Neural progenitor cell (in vitro differentiated cells): ENCODE data around the gene IFT122. TPM values are rescaled to one million over a fixed set of nuclear protein-coding genes. Genes with fewer than 3 reads are reported as not detected.

Experiments
- DNase-seq: peaks from one replicate; pipeline ENCODE4 v3.0.0-alpha.2; 2016; ENCODE audit warnings: low spot score
- H2AFZ ChIP-seq: fragments of 200-600 bp; sonication (generic); replicated peaks from 2 replicates; pipeline ENCODE4 v1.6.1; 2016; ENCODE audit warnings: antibody characterized with exemption
- H3F3A ChIP-seq: fragments of 200-600 bp; sonication (generic); 2 replicates; pipeline ENCODE4 v1.6.1; 2016; ENCODE audit warnings: antibody characterized with exemption, low read depth
- H3K27ac ChIP-seq: fragments of 200-600 bp; sonication (generic); 2 replicates; pipeline ENCODE4 v1.5.1; 2016; ENCODE audit warnings: mild to moderate bottlenecking
- H3K27me3 ChIP-seq: fragments of 200-600 bp; sonication (generic); 2 replicates; pipeline ENCODE4 v1.6.1; 2016; ENCODE audit warnings: mild to moderate bottlenecking, moderate library complexity
- H3K36me3 ChIP-seq: fragments of 200-600 bp; sonication (generic); 2 replicates; pipeline ENCODE4 v1.5.1; 2016
- H3K4me1 ChIP-seq: fragments of 200-600 bp; sonication (generic); 2 replicates; pipeline ENCODE4 v1.6.1; 2016; ENCODE audit warnings: mixed run types
- H3K4me2 ChIP-seq: fragments of 200-600 bp; sonication (generic); 2 replicates; pipeline ENCODE4 v1.6.1; 2016
- H3K4me3 ChIP-seq: fragments of 200-600 bp; sonication (generic); 2 replicates; pipeline ENCODE4 v1.5.1; 2016
- H3K79me2 ChIP-seq: fragments of 200-600 bp; sonication (generic); 2 replicates; pipeline ENCODE4 v1.6.1; 2016; ENCODE audit warnings: low read depth
- H3K9ac ChIP-seq: fragments of 200-600 bp; sonication (generic); 2 replicates; pipeline ENCODE4 v1.6.1; 2016
- H3K9me3 ChIP-seq: fragments of 200-600 bp; sonication (generic); 2 replicates; pipeline ENCODE4 v1.5.1; 2016; ENCODE audit warnings: low read depth
- H4K20me1 ChIP-seq: fragments of 200-600 bp; sonication (generic); 2 replicates; pipeline ENCODE4 v1.6.1; 2016; ENCODE audit warnings: low read depth
- H3K27ac Mint-ChIP-seq: 3 replicates; pipeline ENCODE4 v1.8.0; 2021; ENCODE audit warnings: mixed read lengths
- H3K27me3 Mint-ChIP-seq: 2 replicates; pipeline ENCODE4 v1.8.0; 2022; ENCODE audit warnings: low read depth, mild to moderate bottlenecking, inconsistent platforms, moderate library complexity, mixed read lengths; ENCODE audit not compliant: insufficient read depth
- H3K36me3 Mint-ChIP-seq: 3 replicates; pipeline ENCODE4 v1.8.0; 2021; ENCODE audit warnings: mixed read lengths
- H3K4me1 Mint-ChIP-seq: 3 replicates; pipeline ENCODE4 v1.8.0; 2021; ENCODE audit warnings: mixed read lengths
- H3K4me3 Mint-ChIP-seq: 3 replicates; pipeline ENCODE4 v1.8.0; 2021; ENCODE audit warnings: mild to moderate bottlenecking, moderate library complexity, mixed read lengths
- H3K9me3 Mint-ChIP-seq: 3 replicates; pipeline ENCODE4 v1.8.0; 2020; ENCODE audit warnings: mixed read lengths
- CTCF ChIP-seq: fragments of 200-600 bp; sonication (generic); IDR thresholded peaks from 2 replicates; pipeline ENCODE4 v1.5.1; 2017; ENCODE audit warnings: antibody characterized with exemption, mild to moderate bottlenecking
- EZH2 ChIP-seq: fragments of 200-600 bp; sonication (generic); IDR thresholded peaks from 2 replicates; pipeline ENCODE4 v1.6.1; 2017; ENCODE audit warnings: antibody characterized with exemption, mild to moderate bottlenecking, moderate library complexity
- EZH2phosphoT487 ChIP-seq: fragments of 200-600 bp; sonication (generic); IDR thresholded peaks from 2 replicates; pipeline ENCODE4 v1.6.1; 2017; ENCODE audit warnings: antibody characterized with exemption
- total RNA-seq: library from RNA; depleted of rRNA; stranded (reverse); fragments of >200 nt; gene quantifications from 2 replicates; pipeline ENCODE4 v1.2.3, GENCODE V29; 2015; ENCODE audit warnings: low replicate concordance

IFT122 gene
- total RNA-seq, 1 donor from 2014 or later = 48.0 TPM

DNA sequence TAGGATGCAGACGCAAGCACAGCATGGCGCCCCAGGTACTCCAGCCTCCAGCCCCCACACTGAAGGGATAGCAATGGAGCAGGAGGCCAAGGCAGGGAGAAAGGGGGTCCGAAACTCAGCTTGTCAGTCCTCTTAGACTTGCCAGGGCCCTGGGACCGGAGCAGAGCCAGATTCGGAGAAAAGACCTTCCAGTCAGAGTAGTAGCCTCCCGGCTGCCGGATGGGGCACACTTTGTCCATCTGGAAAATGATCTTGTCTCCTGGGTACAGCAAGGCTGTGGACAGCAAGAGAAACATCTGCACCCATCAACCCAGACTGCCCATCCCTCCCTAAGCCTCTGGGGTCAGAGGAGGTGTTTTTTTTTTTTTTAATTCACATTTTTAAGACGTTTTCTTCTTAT lies 35.9 kb upstream of the IFT122 start:
- no peak for DNase-seq
- Histone ChIP-seq H3F3A (no peaks in the 10 kb centered on the region), H2AFZ (no peak overlapping the region), H3K4me1 (no peaks in the 10 kb centered on the region), H3K36me3 (no peaks in the 10 kb centered on the region), H3K27ac (no peak overlapping the region), H4K20me1 (peaks cover under 1% of the 10 kb centered on the region), H3K4me3 (no peak overlapping the region), H3K9ac (no peak overlapping the region), H3K4me2 (no peak overlapping the region), H3K79me2 (peaks cover 2% of the 10 kb centered on the region), H3K9me3 (no peaks in the 10 kb centered on the region), H3K27me3 (no peaks in the 10 kb centered on the region)
- peaks cover 2% of the 10 kb centered on the region for H3K4me1 Mint-ChIP-seq
- H3K4me3 Mint-ChIP-seq = no peak overlapping the region
- peaks cover 2% of the 10 kb centered on the region for H3K36me3 Mint-ChIP-seq
- no peak for TF ChIP-seq CTCF
- no peak overlapping the region for H3K27ac Mint-ChIP-seq
- no peaks in the 10 kb centered on the region for H3K9me3 Mint-ChIP-seq
- H3K27me3 Mint-ChIP-seq = no peaks in the 10 kb centered on the region

DNA sequence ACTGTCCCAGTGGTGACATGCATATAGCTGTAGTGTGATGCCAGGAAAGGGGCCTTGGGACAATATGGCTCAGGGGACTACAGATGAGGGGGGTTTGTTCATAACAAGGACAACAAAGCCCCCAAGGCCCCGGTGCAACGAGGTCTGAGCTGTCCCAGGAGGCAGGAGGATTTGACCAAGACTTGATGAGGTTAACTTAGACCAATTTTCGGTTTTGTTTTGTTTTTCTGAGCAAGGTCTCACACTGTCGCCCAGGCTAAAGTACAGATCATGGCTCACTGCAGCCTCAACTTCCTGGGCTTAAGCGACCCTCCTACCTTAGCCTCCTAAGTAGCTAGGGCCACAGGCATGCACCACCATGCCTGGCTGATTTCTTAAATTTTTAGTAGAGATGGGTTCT lies 35.4 kb upstream of the IFT122 start:
- Mint-ChIP-seq H3K36me3 (peaks cover 2% of the 10 kb centered on the region), H3K9me3 (no peaks in the 10 kb centered on the region), H3K4me3 (no peak overlapping the region), H3K4me1 (peaks cover under 1% of the 10 kb centered on the region), H3K27me3 (no peaks in the 10 kb centered on the region), H3K27ac (no peak overlapping the region)
- Histone ChIP-seq H3K27ac (no peak overlapping the region), H3K9ac (no peak overlapping the region), H3K9me3 (no peaks in the 10 kb centered on the region), H3K27me3 (no peaks in the 10 kb centered on the region), H3K4me1 (no peaks in the 10 kb centered on the region), H2AFZ (no peak overlapping the region), H3K79me2 (no peaks in the 10 kb centered on the region), H3K36me3 (no peaks in the 10 kb centered on the region), H3K4me2 (no peak overlapping the region), H3K4me3 (no peak overlapping the region), H4K20me1 (no peaks in the 10 kb centered on the region), H3F3A (no peaks in the 10 kb centered on the region)
- no peak for DNase-seq
- no peak for TF ChIP-seq EZH2phosphoT487
- TF ChIP-seq EZH2 = no peak
- no peak for TF ChIP-seq CTCF

DNA sequence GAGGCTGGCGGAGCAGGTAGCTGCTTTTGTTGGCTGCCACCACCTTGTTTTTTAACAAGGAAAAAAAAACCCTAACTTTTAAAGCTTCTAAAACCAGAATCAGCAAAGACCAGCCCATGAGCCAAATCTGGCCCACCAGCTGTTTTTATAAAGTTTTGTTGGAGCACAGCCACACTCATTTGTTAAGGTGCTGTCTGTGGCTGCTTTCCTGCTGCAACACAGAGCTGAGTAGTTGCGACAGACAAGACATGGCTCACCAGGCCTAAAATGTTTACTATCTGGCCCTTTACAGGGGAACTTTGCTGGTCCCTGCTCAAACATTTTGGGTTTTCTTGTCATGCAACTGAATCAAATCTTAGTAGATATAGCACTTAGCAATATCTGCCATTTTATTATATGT lies 30.5 kb upstream of the IFT122 start:
- Histone ChIP-seq H2AFZ (no peak overlapping the region), H3K27ac (no peak overlapping the region), H3K4me2 (no peak overlapping the region), H3K27me3 (no peaks in the 10 kb centered on the region), H3K9me3 (no peaks in the 10 kb centered on the region), H3K4me3 (no peak overlapping the region), H3K9ac (no peak overlapping the region), H3K36me3 (no peaks in the 10 kb centered on the region), H4K20me1 (no peaks in the 10 kb centered on the region), H3K79me2 (no peaks in the 10 kb centered on the region), H3F3A (no peaks in the 10 kb centered on the region), H3K4me1 (no peaks in the 10 kb centered on the region)
- no peaks in the 10 kb centered on the region for H3K9me3 Mint-ChIP-seq
- H3K4me3 Mint-ChIP-seq = no peak overlapping the region
- H3K27ac Mint-ChIP-seq = no peak overlapping the region
- no peaks in the 10 kb centered on the region for H3K4me1 Mint-ChIP-seq
- peaks cover 2% of the 10 kb centered on the region for H3K36me3 Mint-ChIP-seq
- TF ChIP-seq EZH2phosphoT487 (no peak), CTCF (no peak), EZH2 (no peak)
- H3K27me3 Mint-ChIP-seq = no peaks in the 10 kb centered on the region
- no peak for DNase-seq

- Histone ChIP-seq H3K4me1 (no peaks in the 10 kb centered on the region), H3K4me3 (no peak overlapping the region), H3K79me2 (no peaks in the 10 kb centered on the region), H2AFZ (no peak overlapping the region), H3K9ac (no peak overlapping the region), H4K20me1 (no peaks in the 10 kb centered on the region), H3K36me3 (no peaks in the 10 kb centered on the region), H3K9me3 (no peaks in the 10 kb centered on the region), H3F3A (no peaks in the 10 kb centered on the region), H3K27ac (no peak overlapping the region), H3K4me2 (no peak overlapping the region), H3K27me3 (no peaks in the 10 kb centered on the region)
- Mint-ChIP-seq H3K9me3 (no peaks in the 10 kb centered on the region), H3K4me1 (no peaks in the 10 kb centered on the region), H3K27ac (peak overlapping the region; percentile 74), H3K27me3 (no peaks in the 10 kb centered on the region), H3K4me3 (no peak overlapping the region), H3K36me3 (peaks cover 2% of the 10 kb centered on the region)
- TF ChIP-seq EZH2phosphoT487 = no peak
- TF ChIP-seq CTCF = no peak
- TF ChIP-seq EZH2 = no peak
- no peak for DNase-seq
These were observed 29.1 kb upstream of the IFT122 start for GRCh38 chr3:129410971-129411370.
